HCT116 (cell line): Measurements from ENCODE around the gene MAP1LC3B2. TPM values are rescaled to one million over a fixed set of nuclear protein-coding genes. Genes with fewer than 3 reads are reported as not detected.

ENCODE experiments used
- ATAC-seq: fragments of 200-7000 bp; cut with Tn5 transposase; 2 replicates; pipeline ENCODE4 v1.9.1; 2020; ENCODE audit warnings: mild to moderate bottlenecking, moderate library complexity
- BruUV-seq: library from RNA; stranded (reverse); fragments of 400-500 nt; replicated peaks from 2 replicates; lab custom pipeline; 2021; lab: Mats Ljungman, UMichigan
- CTCF ChIA-PET: fragments of 300-600 bp; sonication (Branson Sonifier 250); formaldehyde crosslinking; loops from one replicate; lab custom pipeline; 2021; ENCODE audit warnings: antibody characterized with exemption; lab: Charles Lee
- POLR2A ChIA-PET: fragments of 300-600, 350-600 bp; sonication (Branson Sonifier 250); formaldehyde crosslinking; loops from one replicate; lab custom pipeline; 2021; ENCODE audit warnings: antibody characterized with exemption; lab: Charles Lee
- RAD21 ChIA-PET, 2 experiments: fragments of 300-600 bp; sonication (Branson Sonifier 250); formaldehyde crosslinking; loops; one replicate each; lab custom pipeline; 2023; ENCODE audit warnings: low total read pairs in 2 of 2; ENCODE audit not compliant: uncharacterized antibody in 2 of 2, unreplicated experiment in 2 of 2, low non-redundant PET in 1 of 2; lab: Charles Lee
- DNase-seq: peaks from one replicate; pipeline ENCODE4 v3.0.0-alpha.2; 2010; ENCODE audit warnings: low read depth, low spot score
- H2AFZ ChIP-seq: fragments of 200-600 bp; shearing (Covaris generic), sonication (generic); 2 replicates; pipeline ENCODE4 v1.6.1; 2017; ENCODE audit warnings: low read depth, mixed run types, mixed read lengths, antibody characterized with exemption, low read length; ENCODE audit not compliant: poor library complexity, severe bottlenecking
- H3K27ac ChIP-seq: 2 replicates; pipeline ENCODE4 v1.5.1; 2012; ENCODE audit warnings: low read depth, low read length
- H3K27me3 ChIP-seq: fragments of 200-600 bp; sonication (generic); 2 replicates; pipeline ENCODE4 v1.6.1; 2016; ENCODE audit warnings: mixed run types, low read length, mixed read lengths; ENCODE audit not compliant: insufficient read depth
- H3K36me3 ChIP-seq, 2 experiments: fragments of 200-500 bp in 1 of 2; fragments of 200-600 bp in 1 of 2; sonication (Bioruptor generic) in 1 of 2; sonication (generic) in 1 of 2; 2 replicates each; pipeline versions ENCODE4 v1.5.1 to v1.6.1; 2014 to 2016; ENCODE audit warnings: low read length in 2 of 2, inconsistent platforms in 1 of 2, mixed read lengths in 1 of 2, mixed run types in 1 of 2; ENCODE audit not compliant: insufficient read depth in 2 of 2, control insufficient read depth in 1 of 2
- H3K4me1 ChIP-seq, 2 experiments: fragments of 200-600 bp in 1 of 2; sonication (generic) in 1 of 2; 2 replicates each; pipeline versions ENCODE4 v1.5.1 to v1.6.1; 2012 to 2017; ENCODE audit warnings: low read length in 2 of 2, inconsistent platforms in 1 of 2, mild to moderate bottlenecking in 1 of 2, mixed read lengths in 1 of 2, mixed run types in 1 of 2, moderate library complexity in 1 of 2; ENCODE audit not compliant: insufficient read depth in 2 of 2, control insufficient read depth in 1 of 2
- H3K4me2 ChIP-seq: fragments of 200-600 bp; sonication (generic); 2 replicates; pipeline ENCODE4 v1.6.1; 2017; ENCODE audit warnings: mixed run types, low read length, mixed read lengths
- H3K4me3 ChIP-seq, 2 experiments: fragments of 200-600 bp in 1 of 2; sonication (generic) in 1 of 2; replicated peaks in 1 of 2; 2 replicates each; pipeline ENCODE4 v1.5.1; 2011 to 2016; ENCODE audit warnings: low read length in 2 of 2, control low read depth in 1 of 2, low read depth in 1 of 2, mild to moderate bottlenecking in 1 of 2, mixed read lengths in 1 of 2, mixed run types in 1 of 2
- H3K79me2 ChIP-seq: fragments of 200-600 bp; sonication (generic); 2 replicates; pipeline ENCODE4 v1.6.1; 2017; ENCODE audit warnings: mild to moderate bottlenecking, mixed run types, low read length, moderate library complexity, mixed read lengths; ENCODE audit not compliant: insufficient read depth
- H3K9ac ChIP-seq: fragments of 200-600 bp; sonication (generic); 2 replicates; pipeline ENCODE4 v1.6.1; 2016; ENCODE audit warnings: low read length, mixed read lengths
- H3K9me2 ChIP-seq: fragments of 200-600 bp; sonication (generic), shearing (Covaris generic); 2 replicates; pipeline ENCODE4 v1.6.1; 2017; ENCODE audit warnings: mixed run types, mild to moderate bottlenecking, moderate library complexity; ENCODE audit not compliant: insufficient read depth
- H3K9me3 ChIP-seq, 2 experiments: fragments of 200-500 bp in 1 of 2; fragments of 200-600 bp in 1 of 2; sonication (Bioruptor generic) in 1 of 2; sonication (generic) in 1 of 2; 2 replicates each; pipeline ENCODE4 v1.6.1; 2014 to 2017; ENCODE audit warnings: low read length in 2 of 2, mixed read lengths in 2 of 2, inconsistent platforms in 1 of 2, low read depth in 1 of 2, mild to moderate bottlenecking in 1 of 2, mixed run types in 1 of 2, moderate library complexity in 1 of 2; ENCODE audit not compliant: control insufficient read depth in 1 of 2, insufficient read depth in 1 of 2
- H4K20me1 ChIP-seq: fragments of 200-600 bp; sonication (generic), shearing (Covaris generic); 2 replicates; pipeline ENCODE4 v1.6.1; 2017; ENCODE audit warnings: mixed run types, mild to moderate bottlenecking, moderate library complexity; ENCODE audit not compliant: insufficient read depth
- CEBPB ChIP-seq: IDR thresholded peaks from 2 replicates; pipeline ENCODE4 v1.6.1; 2012; ENCODE audit warnings: low read depth
- ELF1 ChIP-seq: IDR thresholded peaks from 2 replicates; pipeline ENCODE4 v1.6.1; 2012; ENCODE audit warnings: low read depth, borderline replicate concordance
- EZH2 ChIP-seq: fragments of 200-600 bp; sonication (generic); IDR thresholded peaks from 2 replicates; pipeline ENCODE4 v1.6.1; 2017; ENCODE audit warnings: antibody characterized with exemption, mixed run types
- EZH2phosphoT487 ChIP-seq: fragments of 200-600 bp; IDR thresholded peaks from 2 replicates; pipeline ENCODE4 v1.6.1; 2018; ENCODE audit warnings: antibody characterized with exemption, borderline replicate concordance
- FOSL1 ChIP-seq: IDR thresholded peaks from 2 replicates; pipeline ENCODE4 v1.6.1; 2012; ENCODE audit warnings: low read depth
- JUND ChIP-seq: IDR thresholded peaks from 2 replicates; pipeline ENCODE4 v1.6.1; 2012
- POLR2A ChIP-seq: IDR thresholded peaks from 2 replicates; pipeline ENCODE4 v1.7.0; 2011; ENCODE audit warnings: borderline replicate concordance; ENCODE audit not compliant: insufficient read depth, insufficient read length; ENCODE audit errors: extremely low read depth
- POLR2AphosphoS5 ChIP-seq: IDR thresholded peaks from 2 replicates; pipeline ENCODE4 v1.6.1; 2011; ENCODE audit warnings: mild to moderate bottlenecking, low read depth, low read length, moderate library complexity
- RAD21 ChIP-seq: IDR thresholded peaks from 2 replicates; pipeline ENCODE4 v1.6.1; 2012; ENCODE audit warnings: low read depth, mild to moderate bottlenecking
- SP1 ChIP-seq: IDR thresholded peaks from 2 replicates; pipeline ENCODE4 v1.6.1; 2012; ENCODE audit warnings: low read depth
- SRF ChIP-seq: IDR thresholded peaks from 2 replicates; pipeline ENCODE4 v1.6.1; 2012; ENCODE audit warnings: low read depth
- TCF7L2 ChIP-seq: IDR thresholded peaks from 2 replicates; pipeline ENCODE4 v1.7.0; 2011; ENCODE audit warnings: borderline replicate concordance, inconsistent platforms; ENCODE audit not compliant: insufficient read depth, insufficient read length; ENCODE audit errors: extremely low read depth
- ZFX ChIP-seq: fragments of 450-650 bp; IDR thresholded peaks from 2 replicates; pipeline ENCODE4 v1.6.1; 2017
- ZNF274 ChIP-seq: fragments of 200-500 bp; sonication (Bioruptor generic); IDR thresholded peaks from 2 replicates; pipeline ENCODE4 v1.6.1; 2014; ENCODE audit warnings: mild to moderate bottlenecking, low read depth, low read length, inconsistent platforms
- intact Hi-C: fragments of 100-400 bp; cut with micrococcal nuclease; formaldehyde crosslinking; loops from 2 replicates; pipeline ENCODE4 v1.10.0; 2022
- total RNA-seq: library from RNA; stranded (reverse); gene quantifications from one replicate; pipeline ENCODE4 v1.2.1, GENCODE V29; 2021; ENCODE audit not compliant: unreplicated experiment
- TF ChIP-seq, protein P1 (sequence below): IDR thresholded peaks from 2 replicates; pipeline ENCODE4 v1.6.1; 2012
- TF ChIP-seq, protein P2 (sequence below): IDR thresholded peaks from 2 replicates; pipeline ENCODE4 v1.6.1; 2011; ENCODE audit warnings: mild to moderate bottlenecking, low read length, moderate library complexity; ENCODE audit not compliant: insufficient replicate concordance; ENCODE audit errors: extremely low read depth
- TF ChIP-seq, protein P3 (sequence below), 3 experiments: fragments of 200-600 bp in 1 of 3; sonication (generic) in 1 of 3; IDR thresholded peaks in 2 of 3; conservative IDR thresholded peaks in 1 of 3; 2 replicates each; pipeline ENCODE4 v1.5.1; 2012 to 2017; ENCODE audit warnings: low read depth in 2 of 3, low read length in 2 of 3, antibody characterized with exemption in 1 of 3, borderline replicate concordance in 1 of 3, control low read depth in 1 of 3, mild to moderate bottlenecking in 1 of 3, mixed read lengths in 1 of 3, mixed run types in 1 of 3, moderate library complexity in 1 of 3; ENCODE audit not compliant: insufficient read depth in 1 of 3
- TF ChIP-seq, protein P4 (sequence below): IDR thresholded peaks from 2 replicates; pipeline ENCODE4 v1.6.1; 2012; ENCODE audit warnings: low read depth
- TF ChIP-seq, protein P5 (sequence below): IDR thresholded peaks from 2 replicates; pipeline ENCODE4 v1.6.1; 2012

MAP1LC3B2 gene
- total RNA-seq, 1 experiment from 2014 or later, result 4.7 TPM

DNA sequence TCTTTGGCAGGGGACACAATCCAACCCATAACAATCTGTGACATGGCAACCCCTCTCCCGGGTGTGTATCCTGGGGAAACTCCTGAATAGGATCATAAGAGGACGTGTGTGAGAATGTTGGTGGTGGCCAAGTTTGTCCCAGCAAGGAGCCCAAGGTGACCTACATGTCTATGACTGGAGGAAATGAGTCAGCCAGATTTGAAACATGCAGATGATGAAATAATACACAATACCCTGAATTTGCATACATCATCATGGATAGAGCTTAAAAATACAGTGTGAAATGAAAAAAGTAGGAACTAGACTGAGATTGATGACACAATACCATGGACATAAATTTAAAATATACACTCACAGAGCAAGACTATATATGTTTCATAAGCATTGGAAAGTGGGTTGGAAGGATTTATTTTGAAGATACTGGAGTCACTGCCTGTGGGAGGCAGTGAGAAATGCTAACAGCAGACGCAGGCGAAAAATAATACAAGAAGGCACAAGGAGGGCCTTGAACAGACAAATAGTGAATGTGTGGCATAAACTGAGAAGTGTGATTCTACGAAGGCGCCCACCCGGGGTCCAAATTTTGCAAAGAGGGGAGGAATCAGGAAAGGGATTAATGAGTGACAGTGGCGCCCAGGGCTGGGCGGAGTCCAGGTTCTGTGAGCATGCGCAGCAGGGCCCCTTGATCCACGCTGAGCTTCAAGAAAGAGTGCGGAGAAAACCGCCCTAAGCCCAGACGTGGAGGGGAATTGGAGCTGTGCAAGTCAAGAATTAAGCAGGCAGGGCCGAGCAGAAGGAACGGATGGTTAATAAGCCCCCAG, 7.0 kb upstream of the MAP1LC3B2 start:
- no TSS peak for BruUV-seq
- Histone ChIP-seq H3K9me2 (no peaks in the 10 kb centered on the region), H3K4me3 (no peak overlapping the region), H3K9me3 (no peaks in the 10 kb centered on the region), H3K27ac (no peak overlapping the region), H3K4me2 (peak overlapping the region; percentile 25; the same call in 1 of the 2 replicates), H3K9ac (no peak overlapping the region), H4K20me1 (no peaks in the 10 kb centered on the region), H2AFZ (no peak overlapping the region), H3K4me1 (peaks cover 2 to 15% of the 10 kb centered on the region in 2 experiments; a peak in 3 of 4 replicates), H3K27me3 (no peaks in the 10 kb centered on the region), H3K36me3 (no peaks in the 10 kb centered on the region), H3K79me2 (no peaks in the 10 kb centered on the region)
- POLR2A ChIA-PET, result interaction anchor here (1.2 to 1.6 kb wide), 2 partner anchors 16 to 46 kb away, joined by 3 to 8 read pairs; no protein-coding TSS in a partner anchor
- RAD21 ChIA-PET, result no interaction called here
- intact Hi-C loops, result no loop called here
- peak; percentile 40 for DNase-seq
- CTCF ChIA-PET, result no interaction called here
- ATAC-seq, result no peak
- TF ChIP-seq, protein P1, sequence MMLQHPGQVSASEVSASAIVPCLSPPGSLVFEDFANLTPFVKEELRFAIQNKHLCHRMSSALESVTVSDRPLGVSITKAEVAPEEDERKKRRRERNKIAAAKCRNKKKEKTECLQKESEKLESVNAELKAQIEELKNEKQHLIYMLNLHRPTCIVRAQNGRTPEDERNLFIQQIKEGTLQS, result no peak; the same call in 1 of the 2 replicates
- TF ChIP-seq EZH2, result no peak
- TF ChIP-seq, protein P2, sequence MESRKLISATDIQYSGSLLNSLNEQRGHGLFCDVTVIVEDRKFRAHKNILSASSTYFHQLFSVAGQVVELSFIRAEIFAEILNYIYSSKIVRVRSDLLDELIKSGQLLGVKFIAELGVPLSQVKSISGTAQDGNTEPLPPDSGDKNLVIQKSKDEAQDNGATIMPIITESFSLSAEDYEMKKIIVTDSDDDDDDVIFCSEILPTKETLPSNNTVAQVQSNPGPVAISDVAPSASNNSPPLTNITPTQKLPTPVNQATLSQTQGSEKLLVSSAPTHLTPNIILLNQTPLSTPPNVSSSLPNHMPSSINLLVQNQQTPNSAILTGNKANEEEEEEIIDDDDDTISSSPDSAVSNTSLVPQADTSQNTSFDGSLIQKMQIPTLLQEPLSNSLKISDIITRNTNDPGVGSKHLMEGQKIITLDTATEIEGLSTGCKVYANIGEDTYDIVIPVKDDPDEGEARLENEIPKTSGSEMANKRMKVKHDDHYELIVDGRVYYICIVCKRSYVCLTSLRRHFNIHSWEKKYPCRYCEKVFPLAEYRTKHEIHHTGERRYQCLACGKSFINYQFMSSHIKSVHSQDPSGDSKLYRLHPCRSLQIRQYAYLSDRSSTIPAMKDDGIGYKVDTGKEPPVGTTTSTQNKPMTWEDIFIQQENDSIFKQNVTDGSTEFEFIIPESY, result no peak
- TF ChIP-seq, protein P3, sequence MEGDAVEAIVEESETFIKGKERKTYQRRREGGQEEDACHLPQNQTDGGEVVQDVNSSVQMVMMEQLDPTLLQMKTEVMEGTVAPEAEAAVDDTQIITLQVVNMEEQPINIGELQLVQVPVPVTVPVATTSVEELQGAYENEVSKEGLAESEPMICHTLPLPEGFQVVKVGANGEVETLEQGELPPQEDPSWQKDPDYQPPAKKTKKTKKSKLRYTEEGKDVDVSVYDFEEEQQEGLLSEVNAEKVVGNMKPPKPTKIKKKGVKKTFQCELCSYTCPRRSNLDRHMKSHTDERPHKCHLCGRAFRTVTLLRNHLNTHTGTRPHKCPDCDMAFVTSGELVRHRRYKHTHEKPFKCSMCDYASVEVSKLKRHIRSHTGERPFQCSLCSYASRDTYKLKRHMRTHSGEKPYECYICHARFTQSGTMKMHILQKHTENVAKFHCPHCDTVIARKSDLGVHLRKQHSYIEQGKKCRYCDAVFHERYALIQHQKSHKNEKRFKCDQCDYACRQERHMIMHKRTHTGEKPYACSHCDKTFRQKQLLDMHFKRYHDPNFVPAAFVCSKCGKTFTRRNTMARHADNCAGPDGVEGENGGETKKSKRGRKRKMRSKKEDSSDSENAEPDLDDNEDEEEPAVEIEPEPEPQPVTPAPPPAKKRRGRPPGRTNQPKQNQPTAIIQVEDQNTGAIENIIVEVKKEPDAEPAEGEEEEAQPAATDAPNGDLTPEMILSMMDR (IDR thresholded peaks at IDR 0.05 in 2 of 3, conservative IDR thresholded peaks at IDR 0.05 in 1 of 3; ENCODE audit: borderline replicate concordance in 1 of 3, insufficient read depth in 1 of 3, low read depth in 2 of 3, low read length in 2 of 3), result no peak
- no peak for TF ChIP-seq POLR2A
- no peak for TF ChIP-seq EZH2phosphoT487
- TF ChIP-seq SRF, result no peak
- TF ChIP-seq, protein P4, sequence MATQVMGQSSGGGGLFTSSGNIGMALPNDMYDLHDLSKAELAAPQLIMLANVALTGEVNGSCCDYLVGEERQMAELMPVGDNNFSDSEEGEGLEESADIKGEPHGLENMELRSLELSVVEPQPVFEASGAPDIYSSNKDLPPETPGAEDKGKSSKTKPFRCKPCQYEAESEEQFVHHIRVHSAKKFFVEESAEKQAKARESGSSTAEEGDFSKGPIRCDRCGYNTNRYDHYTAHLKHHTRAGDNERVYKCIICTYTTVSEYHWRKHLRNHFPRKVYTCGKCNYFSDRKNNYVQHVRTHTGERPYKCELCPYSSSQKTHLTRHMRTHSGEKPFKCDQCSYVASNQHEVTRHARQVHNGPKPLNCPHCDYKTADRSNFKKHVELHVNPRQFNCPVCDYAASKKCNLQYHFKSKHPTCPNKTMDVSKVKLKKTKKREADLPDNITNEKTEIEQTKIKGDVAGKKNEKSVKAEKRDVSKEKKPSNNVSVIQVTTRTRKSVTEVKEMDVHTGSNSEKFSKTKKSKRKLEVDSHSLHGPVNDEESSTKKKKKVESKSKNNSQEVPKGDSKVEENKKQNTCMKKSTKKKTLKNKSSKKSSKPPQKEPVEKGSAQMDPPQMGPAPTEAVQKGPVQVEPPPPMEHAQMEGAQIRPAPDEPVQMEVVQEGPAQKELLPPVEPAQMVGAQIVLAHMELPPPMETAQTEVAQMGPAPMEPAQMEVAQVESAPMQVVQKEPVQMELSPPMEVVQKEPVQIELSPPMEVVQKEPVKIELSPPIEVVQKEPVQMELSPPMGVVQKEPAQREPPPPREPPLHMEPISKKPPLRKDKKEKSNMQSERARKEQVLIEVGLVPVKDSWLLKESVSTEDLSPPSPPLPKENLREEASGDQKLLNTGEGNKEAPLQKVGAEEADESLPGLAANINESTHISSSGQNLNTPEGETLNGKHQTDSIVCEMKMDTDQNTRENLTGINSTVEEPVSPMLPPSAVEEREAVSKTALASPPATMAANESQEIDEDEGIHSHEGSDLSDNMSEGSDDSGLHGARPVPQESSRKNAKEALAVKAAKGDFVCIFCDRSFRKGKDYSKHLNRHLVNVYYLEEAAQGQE, result no peak
- TF ChIP-seq ELF1, result no peak
- TF ChIP-seq ZFX, result no peak
- TF ChIP-seq, protein P5, sequence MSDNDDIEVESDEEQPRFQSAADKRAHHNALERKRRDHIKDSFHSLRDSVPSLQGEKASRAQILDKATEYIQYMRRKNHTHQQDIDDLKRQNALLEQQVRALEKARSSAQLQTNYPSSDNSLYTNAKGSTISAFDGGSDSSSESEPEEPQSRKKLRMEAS, result no peak; the same call in 1 of the 2 replicates
- TF ChIP-seq FOSL1, result peak; percentile 70
- TF ChIP-seq TCF7L2, result peak; percentile 28
- peak; percentile 87 for TF ChIP-seq CEBPB
- peak; percentile 68; the same call in 1 of the 2 replicates for TF ChIP-seq JUND
- no peak for TF ChIP-seq ZNF274
- TF ChIP-seq SP1, result peak; percentile 62
- TF ChIP-seq POLR2AphosphoS5, result no peak
- no peak for TF ChIP-seq RAD21
